Thyroid gland (tissue), 4 donors: ENCODE measurements around the gene HIPK3.

Experiments
- CTCF ChIP-seq, 6 experiments: fragments of 200-600 bp in 3 of 6; fragments of 450-650 bp in 3 of 6; sonication (generic) in 3 of 6; IDR thresholded peaks; one replicate each; pipeline ENCODE4 v1.5.1; 2016 to 2019; ENCODE audit warnings: antibody characterized with exemption in 6 of 6, mild to moderate bottlenecking in 2 of 6, inconsistent platforms in 1 of 6, moderate library complexity in 1 of 6
- POLR2A ChIP-seq, 2 donors: fragments of 450-650 bp; IDR thresholded peaks; one replicate each; pipeline ENCODE4 v1.6.1; 2017; ENCODE audit warnings: antibody characterized with exemption in 2 of 2, mild to moderate bottlenecking in 2 of 2, moderate library complexity in 1 of 2

- TF ChIP-seq CTCF (IDR thresholded peaks at IDR 0.05) (no peak), POLR2A (IDR thresholded peaks at IDR 0.05) (no peak)
Measured at GRCh38 chr11:33214187-33214586, 43.0 kb upstream of the HIPK3 start.
